GM12892 (cell line): ENCODE measurements around the gene MED22.
"Not testable (repeated sequence)": the region's sequence is repeated elsewhere in the genome, so short reads cannot be mapped to it uniquely, and the experiment has no call there.

ENCODE experiments used
- DNase-seq: peaks from one replicate; pipeline ENCODE4 v3.0.0; 2011; ENCODE audit not compliant: insufficient read length
- FAIRE-seq: peaks from 2 replicates; lab custom pipeline; 2011; peaks lifted over from hg19 to GRCh38; lab: Jason Lieb, UNC
- POLR2A ChIP-seq: IDR thresholded peaks from 2 replicates; pipeline ENCODE4 v1.6.1; 2011; ENCODE audit warnings: low read depth, low read length, control low read depth
- POLR2AphosphoS5 ChIP-seq: IDR thresholded peaks from 2 replicates; pipeline ENCODE4 v1.6.1; 2011; ENCODE audit warnings: low read depth, low read length, control low read depth
- TAF1 ChIP-seq: IDR thresholded peaks from 2 replicates; pipeline ENCODE4 v1.6.1; 2011; ENCODE audit warnings: low read depth, mild to moderate bottlenecking, control low read depth, low read length, borderline replicate concordance

Gene MED22

DNA sequence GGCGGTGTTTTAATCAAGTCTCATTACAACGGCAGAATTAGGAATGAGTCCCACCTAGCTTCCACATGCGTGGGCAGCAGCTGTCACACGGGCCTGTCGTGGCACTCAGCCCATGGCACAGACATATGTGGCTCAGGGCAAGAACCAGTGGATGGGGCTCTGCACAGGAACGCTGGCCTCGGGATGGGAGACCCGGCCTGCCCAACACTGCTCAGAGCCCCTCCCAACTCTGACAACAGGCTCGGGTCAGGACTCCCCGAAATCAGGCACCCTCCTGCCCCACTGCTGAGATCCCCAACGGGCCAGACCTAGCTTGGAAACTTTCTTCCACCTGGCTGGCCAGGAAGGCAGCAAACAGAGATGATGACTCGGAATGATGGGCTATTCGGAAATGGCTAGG, 7.0 kb downstream of the MED22 start:
- TF ChIP-seq TAF1 (no peak), POLR2A (no peak), POLR2AphosphoS5 (no peak)
- DNase-seq (no peak), FAIRE-seq (no peak)

DNA sequence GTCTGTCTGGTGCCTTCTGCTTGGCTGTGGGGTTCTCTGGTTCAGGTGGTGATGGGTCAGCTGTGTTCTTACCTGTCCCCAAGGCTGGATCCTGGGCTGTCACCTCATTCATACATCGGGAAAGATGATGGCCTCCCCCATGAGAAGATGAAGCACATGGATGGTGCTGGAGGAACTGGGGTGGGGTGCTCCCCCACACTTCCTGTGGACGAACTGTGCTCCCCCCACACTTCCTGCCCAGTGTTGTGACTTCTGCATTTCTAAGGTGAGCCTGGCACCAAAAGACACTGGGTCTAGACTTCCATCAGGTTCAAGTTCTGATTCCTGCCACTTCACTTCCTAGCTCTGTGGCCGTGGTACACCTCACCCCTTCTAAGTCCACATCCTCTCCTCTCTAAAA, 7.7 kb downstream of the MED22 start:
- DNase-seq (no peak), FAIRE-seq (no peak)
- TF ChIP-seq POLR2A, result no peak
- TF ChIP-seq POLR2AphosphoS5, result no peak
- TF ChIP-seq TAF1, result no peak

DNA sequence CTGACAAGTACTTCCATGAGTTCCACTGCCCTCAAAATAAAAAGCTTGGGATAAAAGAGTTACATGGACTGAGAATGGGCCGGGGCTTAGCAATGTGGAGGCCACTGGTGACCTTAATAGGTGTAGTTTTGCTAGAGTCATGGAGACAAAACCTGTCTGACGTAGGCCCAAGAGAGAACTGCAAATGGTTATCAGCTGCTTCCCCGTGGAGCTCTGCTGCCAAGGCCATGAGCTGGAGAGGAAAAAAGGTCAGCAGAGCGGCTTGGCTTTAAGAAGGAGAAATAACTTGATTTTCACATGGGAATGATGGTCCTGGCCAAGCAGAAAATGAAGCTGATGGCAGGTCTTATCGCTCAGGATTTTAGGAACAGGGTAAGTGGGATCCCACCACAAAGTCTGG, 8.3 kb downstream of the MED22 start:
- FAIRE-seq, result no peak
- TF ChIP-seq TAF1, result no peak
- TF ChIP-seq POLR2AphosphoS5, result no peak
- TF ChIP-seq POLR2A, result no peak

DNA sequence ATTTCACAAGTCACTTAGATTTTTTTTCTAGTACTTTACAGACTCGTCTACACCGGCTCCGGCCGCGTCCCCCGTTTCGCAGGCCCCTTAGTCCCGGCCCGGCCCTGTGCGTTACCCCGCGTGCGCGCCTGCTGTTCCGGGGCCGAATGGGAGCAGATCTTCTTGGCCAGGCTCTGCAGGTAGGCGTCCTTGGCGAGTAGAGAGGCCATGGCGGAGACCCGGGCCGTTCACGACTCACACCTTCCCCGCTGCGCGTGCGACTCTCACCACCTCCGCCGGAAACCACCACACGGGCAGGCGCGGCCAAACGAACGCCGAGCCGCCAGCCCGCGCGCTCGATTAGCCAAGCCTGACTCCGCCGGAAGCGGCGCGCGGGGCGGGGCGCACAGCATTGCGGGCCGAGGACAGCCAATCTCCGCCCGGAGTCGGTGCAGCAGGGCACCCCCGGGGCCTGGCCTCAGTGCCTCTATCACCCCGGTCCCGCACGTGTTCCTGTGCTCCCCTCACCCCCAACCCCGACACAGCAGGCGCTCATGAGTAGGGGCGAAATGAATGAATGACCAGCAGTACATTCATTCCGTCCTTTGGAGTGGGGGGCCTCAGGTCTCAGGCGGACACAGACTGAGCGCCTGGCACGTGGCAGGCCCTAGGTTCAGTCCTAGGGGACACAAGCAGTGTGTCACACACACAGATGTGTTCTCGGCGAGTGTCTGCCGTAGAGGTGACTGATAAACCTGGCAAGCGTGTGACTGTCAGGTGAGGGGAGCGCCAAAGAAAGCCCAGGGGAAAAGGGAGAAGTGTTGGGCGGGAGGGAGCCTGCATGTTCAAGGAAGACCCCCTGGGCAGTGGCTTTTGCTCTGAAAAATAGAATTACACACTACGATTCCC, 11.8 kb downstream of the MED22 start, which contains the start of gene SURF6:
Gene SURF6, minus strand, starts transcription at position 265 of the 888 bp plus-strand sequence. Its CDS starts 56 bp downstream, at position 209.
- DNase-seq, result peak; percentile 93
- peak; percentile 99 for FAIRE-seq
- 0 out of 2 replicates have a peak, but pooled peaks have one; percentile 53 for TF ChIP-seq TAF1
- TF ChIP-seq POLR2A, result peak; percentile 87; the same call in 1 of the 2 replicates
- TF ChIP-seq POLR2AphosphoS5, result peak; percentile 74

More for the DNA sequence above, 8.3 kb downstream of the MED22 start:
- no peak for DNase-seq

DNA sequence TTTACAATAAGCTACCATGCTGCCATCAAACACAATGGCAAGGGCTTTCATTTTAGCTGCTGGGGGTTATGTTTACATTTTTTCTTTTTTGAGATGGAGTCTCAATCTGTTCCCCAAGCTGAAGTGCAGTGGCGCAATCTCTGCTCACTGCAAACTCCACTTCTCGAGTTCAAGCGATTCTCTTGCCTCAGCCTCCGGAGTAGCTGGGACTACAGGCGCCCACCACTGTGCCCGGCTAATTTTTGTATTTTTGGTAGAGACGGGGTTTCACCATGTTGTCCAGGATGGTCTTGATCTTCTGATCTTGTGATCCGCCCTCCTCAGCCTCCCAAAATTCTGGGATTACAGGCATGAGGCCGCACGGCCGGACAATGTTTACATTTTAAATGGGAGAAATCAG, 13.0 kb downstream of the MED22 start:
- DNase-seq, FAIRE-seq: not testable (repeated sequence)

DNA sequence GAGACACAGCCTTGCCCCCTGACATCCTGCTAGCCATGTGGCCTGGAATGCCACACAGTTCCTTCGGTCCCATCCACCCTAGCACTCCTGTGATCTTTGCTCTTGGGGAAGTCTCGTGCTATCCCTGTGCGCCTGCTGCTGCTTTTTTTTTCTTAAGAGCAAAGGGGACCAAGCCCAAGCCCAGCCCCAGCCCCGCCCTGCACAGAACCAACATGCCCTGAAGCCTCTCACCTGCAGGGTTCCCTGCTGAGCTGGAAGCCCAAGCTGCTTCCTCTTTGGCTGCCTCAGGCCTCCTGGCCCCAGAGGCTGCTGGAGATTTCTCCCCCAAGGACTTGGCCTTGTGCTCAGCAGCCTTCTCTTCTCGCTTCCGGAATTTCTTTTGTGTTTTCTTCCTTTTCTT, 13.8 kb downstream of the MED22 start:
- DNase-seq, result no peak

DNA sequence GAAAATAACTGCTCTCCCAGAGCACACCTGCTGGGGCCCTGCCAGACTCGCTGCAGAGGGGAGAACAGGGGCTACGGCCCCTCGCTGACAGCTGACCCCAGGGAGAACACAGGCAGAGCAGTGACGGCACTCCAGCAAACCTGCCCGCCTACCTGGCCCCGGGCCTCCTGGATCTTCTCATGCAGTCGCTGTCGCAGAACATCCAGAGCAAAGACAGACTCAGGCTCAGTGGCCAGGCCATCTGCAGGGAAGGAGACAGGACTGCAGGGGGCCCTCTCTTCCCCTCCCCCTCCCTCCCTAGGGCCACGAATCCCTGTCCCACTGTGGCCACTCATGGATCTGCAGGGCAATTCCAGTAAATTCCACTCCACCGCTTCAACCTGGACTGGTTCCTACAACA, 14.4 kb downstream of the MED22 start:
- FAIRE-seq (no peak), DNase-seq (no peak)
- no peak for TF ChIP-seq POLR2AphosphoS5
- TF ChIP-seq TAF1, result no peak
- peak; percentile 33; the same call in 1 of the 2 replicates for TF ChIP-seq POLR2A

More for the DNA sequence above, 13.8 kb downstream of the MED22 start:
- TF ChIP-seq POLR2AphosphoS5 (no peak), POLR2A (no peak), TAF1 (no peak)
- no peak for FAIRE-seq

DNA sequence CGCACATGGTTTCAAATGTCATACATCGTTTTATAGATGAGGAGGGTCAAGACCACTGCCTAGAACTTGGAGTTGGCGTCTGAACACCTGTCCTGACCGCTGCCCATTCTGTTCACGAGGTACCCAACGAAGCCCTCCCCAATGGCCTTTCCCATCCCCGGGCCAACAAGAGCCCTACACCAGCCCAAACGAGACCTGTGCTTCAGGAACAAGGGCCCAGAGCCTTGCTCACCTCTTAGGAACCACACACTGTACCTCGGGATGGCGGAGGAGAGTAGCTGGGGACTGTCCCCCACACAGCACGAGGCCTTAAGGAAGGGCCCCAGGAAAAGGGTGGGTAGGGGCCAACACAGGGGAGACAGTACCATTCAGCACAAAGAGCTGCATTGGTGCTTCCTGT, 14.9 kb downstream of the MED22 start:
- FAIRE-seq (no peak), DNase-seq (no peak)
- TF ChIP-seq TAF1, result no peak
- no peak for TF ChIP-seq POLR2AphosphoS5
- no peak for TF ChIP-seq POLR2A

DNA sequence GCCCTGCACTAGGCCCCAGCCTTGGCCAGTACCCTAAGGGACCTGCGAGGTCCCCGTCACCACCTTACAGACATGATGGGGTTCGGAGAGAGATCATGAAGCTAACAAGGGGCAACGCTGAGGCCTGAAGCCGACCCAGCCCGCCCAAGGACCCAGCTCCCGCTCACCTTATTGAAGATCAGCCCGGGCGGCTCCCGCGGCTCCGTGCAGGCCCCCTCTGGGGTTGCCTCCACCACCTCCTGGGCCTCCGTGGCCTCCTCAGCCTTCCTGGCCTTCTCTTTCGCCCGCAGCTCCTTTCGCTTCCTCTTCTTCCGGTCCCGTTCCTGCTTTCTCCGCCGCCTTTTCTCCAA, 15.6 kb downstream of the MED22 start:
- DNase-seq (no peak), FAIRE-seq (no peak)
- TF ChIP-seq TAF1, result no peak
- TF ChIP-seq POLR2AphosphoS5, result no peak
- TF ChIP-seq POLR2A, result no peak

DNA sequence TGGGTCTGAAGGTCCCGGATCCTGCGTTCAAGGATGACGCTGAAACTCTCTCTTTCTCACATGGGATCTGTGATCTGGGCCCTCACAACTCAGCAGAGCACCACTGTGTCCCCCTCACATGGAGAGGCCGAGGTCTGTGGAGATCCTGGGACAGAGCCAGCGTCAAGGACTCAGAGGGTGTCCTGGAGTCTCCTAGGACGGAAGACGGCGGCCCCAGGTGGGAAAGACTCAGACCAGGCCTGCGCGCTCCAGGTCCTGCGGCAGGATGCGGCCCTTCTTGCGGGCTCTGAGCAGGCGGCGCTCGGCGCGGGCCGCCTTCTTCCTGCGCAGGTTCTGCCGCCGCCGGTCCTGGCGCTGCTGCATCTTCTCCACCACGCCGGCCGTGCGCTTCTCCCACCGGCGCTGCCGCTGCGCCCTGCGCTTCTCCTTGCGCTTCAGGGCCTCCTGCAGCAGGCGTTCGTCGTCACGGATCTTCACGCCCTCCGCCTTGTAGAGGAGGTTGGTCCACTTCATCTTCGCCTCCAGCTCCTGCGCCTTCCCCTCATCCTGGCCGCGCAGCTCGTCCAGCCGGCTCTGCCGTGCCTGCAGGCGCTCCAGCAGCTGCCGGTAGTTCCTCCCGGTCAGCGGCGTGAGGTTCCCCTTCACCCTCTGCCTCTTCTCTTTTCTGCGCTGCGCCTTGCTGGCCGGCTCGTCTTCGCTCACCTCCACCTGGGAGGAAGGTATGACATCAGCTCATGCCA, 16.1 kb downstream of the MED22 start:
- DNase-seq (no peak), FAIRE-seq (no peak)
- TF ChIP-seq POLR2AphosphoS5 (no peak), POLR2A (no peak), TAF1 (no peak)

DNA sequence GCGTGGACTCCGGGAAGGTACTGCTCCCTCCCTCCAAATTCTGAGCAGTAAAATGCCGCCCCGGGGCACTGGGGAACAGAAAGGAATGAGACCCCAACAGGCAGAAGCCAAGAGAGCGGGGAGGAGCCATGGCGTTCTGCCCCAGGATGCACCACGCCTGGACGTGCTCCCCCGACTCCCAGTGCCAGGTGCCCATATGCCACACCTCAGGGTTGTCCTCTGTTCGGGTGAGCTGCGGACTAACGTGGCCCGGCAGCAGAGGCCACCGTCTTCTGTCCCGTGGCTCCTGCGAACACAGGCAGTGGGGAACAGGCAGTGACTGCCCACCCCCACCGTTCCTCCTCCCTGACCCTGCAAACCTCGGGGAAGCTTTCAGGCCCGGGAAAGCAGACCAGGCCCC, 16.7 kb downstream of the MED22 start:
- TF ChIP-seq TAF1, result no peak
- no peak for TF ChIP-seq POLR2AphosphoS5
- TF ChIP-seq POLR2A, result no peak
- FAIRE-seq, result no peak
- DNase-seq, result no peak

DNA sequence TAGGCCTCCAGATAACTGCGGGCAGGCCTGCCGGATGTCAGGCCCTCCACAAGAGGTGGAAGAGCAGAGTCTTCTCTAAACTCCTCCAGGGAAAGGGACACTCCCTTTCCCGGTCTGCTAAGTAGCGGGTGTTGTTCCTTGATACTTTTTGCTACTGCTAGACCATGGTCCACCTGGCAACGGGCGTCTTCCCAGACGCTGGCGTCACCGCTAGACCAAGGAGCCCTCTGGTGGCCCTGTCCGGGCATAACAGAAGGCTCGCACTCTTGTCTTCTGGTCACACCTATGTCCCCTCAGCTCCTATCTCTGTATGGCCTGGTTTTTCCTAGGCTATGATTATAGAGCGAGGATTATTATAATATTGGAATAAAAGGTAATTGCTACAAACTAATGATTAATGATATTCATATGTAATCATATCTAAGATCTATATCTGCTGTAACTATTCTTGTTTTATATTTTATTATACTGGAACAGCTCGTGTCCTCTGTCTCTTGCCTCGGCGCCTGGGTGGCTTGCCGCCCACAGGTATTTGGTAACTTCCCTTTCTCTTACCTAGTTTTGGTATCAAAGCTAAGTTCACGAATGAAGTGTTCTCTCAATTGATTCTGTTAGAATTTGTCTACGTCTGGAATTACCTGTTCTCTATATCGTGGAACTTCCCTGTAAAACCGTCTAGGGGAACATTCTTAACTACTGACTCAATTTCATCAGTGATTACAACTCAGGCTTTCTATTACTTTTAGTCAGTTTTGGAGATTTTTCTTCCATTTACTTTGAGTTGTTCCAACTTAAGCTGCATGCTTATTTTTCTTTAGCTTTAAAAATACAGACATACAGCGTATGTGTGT, 18.4 kb downstream of the MED22 start:
- DNase-seq, FAIRE-seq: not testable (repeated sequence)
